ENCODE results near the gene CDC7.

CDC7 gene

DNA sequence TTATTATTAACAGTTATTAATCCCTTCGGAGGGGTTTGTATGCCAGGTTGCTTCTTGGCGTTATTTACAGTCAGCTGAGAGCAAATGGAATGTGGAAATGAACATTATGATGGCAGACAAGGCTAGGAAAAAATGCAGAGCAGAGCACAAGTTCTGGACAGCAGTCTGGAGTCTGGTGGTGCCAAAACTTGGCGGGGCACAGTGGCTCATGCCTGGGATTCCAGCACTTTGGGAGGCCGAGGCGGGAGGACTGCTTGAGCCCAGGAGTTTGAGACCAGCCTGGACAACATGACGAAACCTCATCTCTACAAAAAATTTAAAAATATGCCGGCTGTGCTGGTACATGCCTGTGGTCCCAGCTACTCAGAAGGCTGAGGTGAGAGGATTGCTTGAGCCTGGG lies 67.6 kb downstream of the CDC7 start:
- ChIA-PET CTCF (interaction anchor here (1.1 kb wide), 1 partner anchor 11 kb away, joined by 5 read pairs; no protein-coding TSS in a partner anchor), POLR2A (interaction anchor here (0.7 kb wide), 1 partner anchor 10 kb away, joined by 3 read pairs; no protein-coding TSS in a partner anchor)
- no peak for TF ChIP-seq CTCF (IDR thresholded peaks at IDR 0.05; ENCODE audit: control extremely low read depth, extremely low read depth, low read depth, missing control alignments)
- DNase-seq (ENCODE audit: extremely low spot score), result no peak

- no peak for DNase-seq (ENCODE audit: extremely low spot score)
- ChIA-PET POLR2A (interaction anchor here (0.6 kb wide), 1 partner anchor 135 kb away, joined by 6 read pairs; no protein-coding TSS in a partner anchor), CTCF (interaction anchor here (0.6 to 1.1 kb wide), 5 partner anchors 10 to 358 kb away, joined by 3 to 5 read pairs (median 3); no protein-coding TSS in a partner anchor)
- TF ChIP-seq CTCF (IDR thresholded peaks at IDR 0.05; ENCODE audit: control extremely low read depth, extremely low read depth, low read depth, missing control alignments), result no peak
These were observed 68.9 kb downstream of the CDC7 start for GRCh38 chr1:91569411-91570119.

DNA sequence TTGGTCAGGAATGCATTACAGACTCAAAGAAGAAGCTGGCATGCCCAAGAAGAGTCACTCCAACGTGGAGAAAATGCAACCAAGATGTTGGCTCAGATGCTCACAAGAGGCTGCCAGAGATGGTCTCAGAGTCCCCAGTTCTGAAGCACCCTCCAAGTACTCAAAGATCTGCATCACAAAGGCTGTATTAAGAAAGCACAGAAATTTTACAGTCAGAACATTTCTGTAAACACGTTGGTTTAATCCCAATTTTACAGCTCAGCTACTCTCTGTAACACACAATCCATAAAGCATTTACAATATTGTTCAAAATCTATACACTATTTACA lies 69.4 kb downstream of the CDC7 start:
- CTCF ChIA-PET, result interaction anchor here (1.0 kb wide), 1 partner anchor 80 kb away, joined by 3 read pairs; no protein-coding TSS in a partner anchor
- POLR2A ChIA-PET, result no interaction called here
- no peak for DNase-seq (ENCODE audit: extremely low spot score)
- no peak for TF ChIP-seq CTCF (IDR thresholded peaks at IDR 0.05; ENCODE audit: control extremely low read depth, extremely low read depth, low read depth, missing control alignments)

- POLR2A ChIA-PET, result no interaction called here
- CTCF ChIA-PET, result interaction anchor here (1.5 kb wide), 1 partner anchor 17 kb away, joined by 3 read pairs; no protein-coding TSS in a partner anchor
- DNase-seq (ENCODE audit: extremely low spot score), result peak; percentile 44
- no peak for TF ChIP-seq CTCF (IDR thresholded peaks at IDR 0.05; ENCODE audit: control extremely low read depth, extremely low read depth, low read depth, missing control alignments)
These were observed 71.4 kb downstream of the CDC7 start for GRCh38 chr1:91572044-91572443.
